DOHH2 (cell line): ENCODE data around the gene AGTPBP1.

Experiments used
- H3F3A ChIP-seq: fragments of 200-600 bp; sonication (generic), shearing (Covaris generic); 2 replicates; pipeline ENCODE4 v1.6.0; 2016; ENCODE audit warnings: antibody characterized with exemption, mild to moderate bottlenecking; ENCODE audit not compliant: control insufficient read depth, insufficient read depth
- H3K27ac ChIP-seq: fragments of 200-600 bp; sonication (generic); 2 replicates; pipeline ENCODE4 v1.5.1; 2014; ENCODE audit warnings: low read depth, mild to moderate bottlenecking, low read length, moderate library complexity
- H3K27me3 ChIP-seq: fragments of 200-600 bp; sonication (generic); 2 replicates; pipeline ENCODE4 v1.6.1; 2014; ENCODE audit warnings: mild to moderate bottlenecking, low read length, mixed read lengths; ENCODE audit not compliant: control insufficient read depth
- H3K36me3 ChIP-seq: fragments of 200-600 bp; sonication (generic); 2 replicates; pipeline ENCODE4 v1.6.1; 2014; ENCODE audit warnings: mild to moderate bottlenecking, low read length, moderate library complexity, mixed read lengths; ENCODE audit not compliant: control insufficient read depth
- H3K4me1 ChIP-seq: fragments of 200-600 bp; sonication (generic); 2 replicates; pipeline ENCODE4 v1.6.1; 2014; ENCODE audit warnings: mild to moderate bottlenecking, low read length, mixed read lengths; ENCODE audit not compliant: control insufficient read depth
- H3K4me2 ChIP-seq: fragments of 200-600 bp; sonication (generic); 2 replicates; pipeline ENCODE4 v1.6.0; 2014; ENCODE audit warnings: mild to moderate bottlenecking, low read length, moderate library complexity
- H3K4me3 ChIP-seq: fragments of 200-600 bp; sonication (generic); 2 replicates; pipeline ENCODE4 v1.5.1; 2014; ENCODE audit warnings: mild to moderate bottlenecking, low read length, mixed read lengths
- H3K79me2 ChIP-seq: fragments of 200-600 bp; sonication (generic); 2 replicates; pipeline ENCODE4 v1.6.1; 2014; ENCODE audit warnings: mild to moderate bottlenecking, low read length, mixed read lengths; ENCODE audit not compliant: control insufficient read depth
- H3K9me2 ChIP-seq: fragments of 200-600 bp; sonication (generic); replicated peaks from 2 replicates; pipeline ENCODE4 v1.6.1; 2014; ENCODE audit warnings: mild to moderate bottlenecking, low read length, mixed read lengths; ENCODE audit not compliant: control insufficient read depth
- H3K9me3 ChIP-seq: fragments of 200-600 bp; sonication (generic); 2 replicates; pipeline ENCODE4 v1.6.1; 2014; ENCODE audit warnings: antibody characterized with exemption, low read length, mixed read lengths; ENCODE audit not compliant: control insufficient read depth, insufficient read depth
- H4K20me1 ChIP-seq: fragments of 200-600 bp; sonication (generic); 2 replicates; pipeline ENCODE4 v1.6.0; 2014; ENCODE audit warnings: low read depth, mild to moderate bottlenecking, antibody characterized with exemption, low read length, moderate library complexity; ENCODE audit not compliant: control insufficient read depth, insufficient read depth
- CTCF ChIP-seq: fragments of 200-600 bp; sonication (generic); IDR thresholded peaks from one replicate; pipeline ENCODE4 v1.5.1; 2014; ENCODE audit warnings: antibody characterized with exemption, mild to moderate bottlenecking, low read depth, low read length; ENCODE audit not compliant: poor library complexity, severe bottlenecking
- EZH2phosphoT487 ChIP-seq: fragments of 200-600 bp; sonication (generic); IDR thresholded peaks from 2 replicates; pipeline ENCODE4 v1.6.1; 2017; ENCODE audit warnings: borderline replicate concordance, mild to moderate bottlenecking, antibody characterized with exemption, low read length, moderate library complexity, mixed read lengths

AGTPBP1 gene

GRCh38 chr9:85521371-85522197 lies 220.2 kb downstream of the AGTPBP1 start:
- no peak overlapping the region for H3K4me3 ChIP-seq
- no peaks in the 10 kb centered on the region for H3K4me1 ChIP-seq
- H3K36me3 ChIP-seq, result no peaks in the 10 kb centered on the region
- no peaks in the 10 kb centered on the region for H3K9me3 ChIP-seq
- H3K79me2 ChIP-seq, result no peaks in the 10 kb centered on the region
- no peaks in the 10 kb centered on the region for H3K9me2 ChIP-seq
- H4K20me1 ChIP-seq, result no peaks in the 10 kb centered on the region
- no peaks in the 10 kb centered on the region for H3F3A ChIP-seq
- H3K27me3 ChIP-seq, result 0 out of 2 replicates have a peak, but pooled peaks cover 7% of the 10 kb centered on the region
- H3K27ac ChIP-seq, result no peak overlapping the region
- no peak overlapping the region for H3K4me2 ChIP-seq
- TF ChIP-seq CTCF, result no peak
- TF ChIP-seq EZH2phosphoT487, result no peak

GRCh38 chr9:85516976-85517637 lies 224.6 kb downstream of the AGTPBP1 start:
- Histone ChIP-seq H3K27me3 (no peaks in the 10 kb centered on the region), H3K79me2 (no peaks in the 10 kb centered on the region), H3K4me3 (no peak overlapping the region), H3F3A (no peaks in the 10 kb centered on the region), H3K27ac (no peak overlapping the region), H3K4me1 (no peaks in the 10 kb centered on the region), H4K20me1 (no peaks in the 10 kb centered on the region), H3K4me2 (no peak overlapping the region), H3K9me3 (no peaks in the 10 kb centered on the region), H3K36me3 (no peaks in the 10 kb centered on the region), H3K9me2 (no peaks in the 10 kb centered on the region)
- no peak for TF ChIP-seq CTCF
- no peak for TF ChIP-seq EZH2phosphoT487

- H3K79me2 ChIP-seq, result no peaks in the 10 kb centered on the region
- no peaks in the 10 kb centered on the region for H3K36me3 ChIP-seq
- no peak overlapping the region for H3K4me2 ChIP-seq
- no peak overlapping the region for H3K4me3 ChIP-seq
- TF ChIP-seq EZH2phosphoT487 (no peak), CTCF (no peak)
- no peaks in the 10 kb centered on the region for H3K9me3 ChIP-seq
- H4K20me1 ChIP-seq, result no peaks in the 10 kb centered on the region
- no peaks in the 10 kb centered on the region for H3K4me1 ChIP-seq
- H3K9me2 ChIP-seq, result no peaks in the 10 kb centered on the region
- no peak overlapping the region for H3K27ac ChIP-seq
- no peaks in the 10 kb centered on the region for H3F3A ChIP-seq
- no peaks in the 10 kb centered on the region for H3K27me3 ChIP-seq
Observed at GRCh38 chr9:85516455-85516854, 225.3 kb downstream of the AGTPBP1 start.
